ENCODE results near the gene ADARB2.

- TF ChIP-seq CTCF (IDR thresholded peaks at IDR 0.05), result no peak
- TF ChIP-seq POLR2AphosphoS5 (IDR thresholded peaks at IDR 0.05), result no peak
These were observed 110.5 kb downstream of the ADARB2 start for GRCh38 chr10:1626835-1627234.

Data from esophagus muscularis mucosa (tissue), 3 donors.